ENCODE data around the gene ANKRD37.
"Not testable (repeated sequence)": the region's sequence is repeated elsewhere in the genome, so short reads cannot be mapped to it uniquely, and the experiment has no call there.

ANKRD37 gene

DNA sequence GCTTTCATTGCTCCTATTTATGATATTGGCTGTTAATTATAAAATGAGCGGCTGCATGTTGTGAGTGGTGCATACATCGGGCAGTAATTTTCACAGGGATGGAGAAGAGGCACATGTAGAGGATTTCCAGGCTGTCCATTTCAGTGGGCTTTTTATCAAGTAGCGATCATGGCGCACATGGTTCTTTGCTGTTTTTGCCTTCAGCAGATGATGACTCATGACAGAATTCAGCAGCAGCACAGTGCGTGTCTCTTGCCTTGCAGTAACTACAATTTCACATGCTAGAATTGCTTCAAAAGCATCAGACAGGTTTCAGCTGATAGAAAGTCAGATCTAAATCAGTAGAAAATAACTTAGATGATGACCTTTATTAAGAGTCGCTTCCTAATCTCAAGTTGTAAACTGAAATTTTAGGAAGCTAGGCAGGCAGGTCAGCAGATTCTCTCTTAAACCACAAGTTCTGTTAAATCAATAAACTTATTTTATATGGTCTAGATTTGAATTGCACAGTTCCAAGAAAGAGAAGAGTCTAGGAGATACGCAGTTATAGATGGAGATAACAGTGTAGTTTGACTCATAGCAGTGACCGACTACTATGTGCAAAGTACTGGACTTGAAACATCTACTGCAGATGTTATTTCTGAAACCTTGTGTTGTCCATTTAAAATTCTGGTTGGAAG lies 36.7 kb upstream of the ANKRD37 start:
- ATAC-seq (ENCODE audit: insufficient read depth, low read depth) = no peak
- TF ChIP-seq, protein P1, sequence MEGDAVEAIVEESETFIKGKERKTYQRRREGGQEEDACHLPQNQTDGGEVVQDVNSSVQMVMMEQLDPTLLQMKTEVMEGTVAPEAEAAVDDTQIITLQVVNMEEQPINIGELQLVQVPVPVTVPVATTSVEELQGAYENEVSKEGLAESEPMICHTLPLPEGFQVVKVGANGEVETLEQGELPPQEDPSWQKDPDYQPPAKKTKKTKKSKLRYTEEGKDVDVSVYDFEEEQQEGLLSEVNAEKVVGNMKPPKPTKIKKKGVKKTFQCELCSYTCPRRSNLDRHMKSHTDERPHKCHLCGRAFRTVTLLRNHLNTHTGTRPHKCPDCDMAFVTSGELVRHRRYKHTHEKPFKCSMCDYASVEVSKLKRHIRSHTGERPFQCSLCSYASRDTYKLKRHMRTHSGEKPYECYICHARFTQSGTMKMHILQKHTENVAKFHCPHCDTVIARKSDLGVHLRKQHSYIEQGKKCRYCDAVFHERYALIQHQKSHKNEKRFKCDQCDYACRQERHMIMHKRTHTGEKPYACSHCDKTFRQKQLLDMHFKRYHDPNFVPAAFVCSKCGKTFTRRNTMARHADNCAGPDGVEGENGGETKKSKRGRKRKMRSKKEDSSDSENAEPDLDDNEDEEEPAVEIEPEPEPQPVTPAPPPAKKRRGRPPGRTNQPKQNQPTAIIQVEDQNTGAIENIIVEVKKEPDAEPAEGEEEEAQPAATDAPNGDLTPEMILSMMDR (IDR thresholded peaks at IDR 0.05; ENCODE audit: borderline replicate concordance, extremely low read depth, low read length, poor library complexity, severe bottlenecking) = no peak
- no peak for TF ChIP-seq EZH2 (IDR thresholded peaks at IDR 0.05; ENCODE audit: borderline replicate concordance, low read depth, low read length, severe bottlenecking)
- H3K36me3 ChIP-seq (ENCODE audit: insufficient read depth, low read length) = no peaks in the 10 kb centered on the region
- no peaks in the 10 kb centered on the region for H4K20me1 ChIP-seq (ENCODE audit: insufficient read depth, low read length)
- DNase-seq = no peak
- H3K27me3 ChIP-seq (ENCODE audit: insufficient read depth, low read length, poor library complexity) = no peaks in the 10 kb centered on the region
- no peak overlapping the region for H3K9ac ChIP-seq (ENCODE audit: low read depth, low read length)
- H3K9me3 ChIP-seq (ENCODE audit: insufficient read depth, low read length, severe bottlenecking) = no peaks in the 10 kb centered on the region
- H3K4me2 ChIP-seq (ENCODE audit: insufficient read depth, low read length) = no peak overlapping the region
- H2AFZ ChIP-seq (ENCODE audit: low read depth, low read length) = no peak overlapping the region
- no peak overlapping the region for H3K4me3 ChIP-seq (ENCODE audit: low read depth in 1 of 2, low read length in 2 of 2)
- H3K79me2 ChIP-seq (ENCODE audit: insufficient read depth, low read length) = no peaks in the 10 kb centered on the region
- H3K27ac ChIP-seq (ENCODE audit: low read length) = no peak overlapping the region
- no peaks in the 10 kb centered on the region for H3K4me1 ChIP-seq (ENCODE audit: insufficient read depth, low read length)

DNA sequence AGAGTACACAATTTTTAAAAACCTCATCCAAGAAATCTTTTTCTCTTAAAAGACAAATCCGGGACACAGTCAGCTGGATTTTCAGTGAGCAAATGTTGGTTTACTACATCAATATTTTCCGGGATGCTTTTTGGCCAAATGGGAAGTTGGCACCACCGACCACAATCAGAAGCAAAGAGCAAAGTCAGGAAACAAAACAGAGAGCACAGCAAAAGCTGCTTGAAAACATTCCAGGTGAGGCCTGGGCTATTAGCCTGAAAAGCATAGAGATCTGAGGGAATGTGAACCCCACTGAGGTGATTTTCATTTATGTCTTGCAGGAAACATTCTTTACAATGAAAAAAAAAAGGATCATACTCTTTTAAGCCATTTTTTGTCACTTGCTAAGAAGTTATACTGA lies 34.8 kb upstream of the ANKRD37 start:
- no peaks in the 10 kb centered on the region for H3K79me2 ChIP-seq (ENCODE audit: insufficient read depth, low read length)
- H2AFZ ChIP-seq (ENCODE audit: low read depth, low read length) = no peak overlapping the region
- H3K4me1 ChIP-seq (ENCODE audit: insufficient read depth, low read length) = no peaks in the 10 kb centered on the region
- no peak overlapping the region for H3K4me3 ChIP-seq (ENCODE audit: low read depth in 1 of 2, low read length in 2 of 2)
- no peaks in the 10 kb centered on the region for H4K20me1 ChIP-seq (ENCODE audit: insufficient read depth, low read length)
- no peak for DNase-seq
- ATAC-seq (ENCODE audit: insufficient read depth, low read depth) = no peak
- no peak overlapping the region for H3K9ac ChIP-seq (ENCODE audit: low read depth, low read length)
- TF ChIP-seq, protein P1 (IDR thresholded peaks at IDR 0.05; ENCODE audit: borderline replicate concordance, extremely low read depth, low read length, poor library complexity, severe bottlenecking) = no peak
- TF ChIP-seq EZH2 (IDR thresholded peaks at IDR 0.05; ENCODE audit: borderline replicate concordance, low read depth, low read length, severe bottlenecking) = no peak
- no peaks in the 10 kb centered on the region for H3K9me3 ChIP-seq (ENCODE audit: insufficient read depth, low read length, severe bottlenecking)
- no peaks in the 10 kb centered on the region for H3K27me3 ChIP-seq (ENCODE audit: insufficient read depth, low read length, poor library complexity)
- no peaks in the 10 kb centered on the region for H3K36me3 ChIP-seq (ENCODE audit: insufficient read depth, low read length)
- H3K4me2 ChIP-seq (ENCODE audit: insufficient read depth, low read length) = no peak overlapping the region
- H3K27ac ChIP-seq (ENCODE audit: low read length) = no peak overlapping the region

DNA sequence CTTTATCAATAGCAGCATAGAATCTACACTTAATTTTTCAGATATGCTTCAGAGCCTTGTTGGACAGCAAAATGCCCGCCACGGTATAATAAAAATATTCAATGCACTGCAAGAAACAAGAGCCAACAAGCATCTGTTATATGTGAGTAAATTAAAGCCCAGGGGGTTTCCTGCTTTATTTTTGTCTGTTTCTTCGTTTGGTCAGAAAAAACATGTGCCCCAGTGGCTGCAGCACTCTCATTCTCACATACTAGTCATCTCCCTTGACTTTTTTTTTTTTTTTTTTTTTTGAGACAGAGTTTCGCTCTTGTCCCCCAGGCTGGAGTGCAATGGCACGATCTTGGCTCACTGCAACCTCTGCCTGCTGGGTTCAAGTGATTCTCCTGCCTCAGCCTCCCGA lies 34.1 kb upstream of the ANKRD37 start:
- not testable (repeated sequence) for H3K4me3 ChIP-seq (ENCODE audit: low read depth in 1 of 2, low read length in 2 of 2); H3K27me3 ChIP-seq (ENCODE audit: insufficient read depth, low read length, poor library complexity); ATAC-seq (ENCODE audit: insufficient read depth, low read depth); H3K9me3 ChIP-seq (ENCODE audit: insufficient read depth, low read length, severe bottlenecking); H3K79me2 ChIP-seq (ENCODE audit: insufficient read depth, low read length); H3K4me2 ChIP-seq (ENCODE audit: insufficient read depth, low read length); H3K4me1 ChIP-seq (ENCODE audit: insufficient read depth, low read length); H3K36me3 ChIP-seq (ENCODE audit: insufficient read depth, low read length); H3K9ac ChIP-seq (ENCODE audit: low read depth, low read length); DNase-seq; H4K20me1 ChIP-seq (ENCODE audit: insufficient read depth, low read length); H2AFZ ChIP-seq (ENCODE audit: low read depth, low read length); H3K27ac ChIP-seq (ENCODE audit: low read length)

DNA sequence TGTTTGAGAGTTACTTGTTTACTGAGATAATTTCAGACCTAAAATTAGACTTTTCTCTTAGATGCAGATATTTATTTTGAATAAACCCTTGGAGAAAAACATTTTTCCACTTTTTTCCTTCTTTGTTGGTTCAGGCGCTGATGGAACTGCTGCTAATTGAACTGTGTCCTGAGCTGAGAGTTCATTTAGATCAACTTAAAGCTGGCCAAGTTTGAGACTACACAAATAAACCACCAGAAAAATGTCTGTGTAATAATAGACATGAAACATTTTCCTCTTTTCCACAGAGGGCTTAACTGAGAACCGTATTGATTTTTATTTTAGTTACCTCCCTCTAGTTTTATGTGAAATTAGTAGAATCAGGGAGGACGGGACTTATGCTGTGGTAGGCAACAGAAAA lies 33.4 kb upstream of the ANKRD37 start:
- ATAC-seq (ENCODE audit: insufficient read depth, low read depth) = no peak
- Histone ChIP-seq H3K9ac (ENCODE audit: low read depth, low read length) (no peak overlapping the region), H3K79me2 (ENCODE audit: insufficient read depth, low read length) (no peaks in the 10 kb centered on the region), H4K20me1 (ENCODE audit: insufficient read depth, low read length) (no peaks in the 10 kb centered on the region), H3K36me3 (ENCODE audit: insufficient read depth, low read length) (no peaks in the 10 kb centered on the region), H3K9me3 (ENCODE audit: insufficient read depth, low read length, severe bottlenecking) (no peaks in the 10 kb centered on the region), H3K4me2 (ENCODE audit: insufficient read depth, low read length) (no peak overlapping the region), H3K27me3 (ENCODE audit: insufficient read depth, low read length, poor library complexity) (no peaks in the 10 kb centered on the region), H3K27ac (ENCODE audit: low read length) (no peak overlapping the region), H2AFZ (ENCODE audit: low read depth, low read length) (no peak overlapping the region), H3K4me1 (ENCODE audit: insufficient read depth, low read length) (no peaks in the 10 kb centered on the region), H3K4me3 (ENCODE audit: low read depth in 1 of 2, low read length in 2 of 2) (no peak overlapping the region)
- no peak for DNase-seq
- TF ChIP-seq EZH2 (IDR thresholded peaks at IDR 0.05; ENCODE audit: borderline replicate concordance, low read depth, low read length, severe bottlenecking) = no peak
- TF ChIP-seq, protein P1 (IDR thresholded peaks at IDR 0.05; ENCODE audit: borderline replicate concordance, extremely low read depth, low read length, poor library complexity, severe bottlenecking) = no peak

Measured in DND-41 (cell line).